IMR-90 (cell line): ENCODE data around the gene ALOXE3. TPM values are rescaled to one million over a fixed set of nuclear protein-coding genes. Genes with fewer than 3 reads are reported as not detected.

Source experiments
- ATAC-seq: fragments of 200-7000 bp; cut with Tn5 transposase; 2 replicates; pipeline ENCODE4 v1.9.1; 2020; ENCODE audit warnings: low read depth, mild to moderate bottlenecking, moderate library complexity
- BruUV-seq: library from RNA; stranded (reverse); fragments of 400-500 nt; replicated peaks from 2 replicates; lab custom pipeline; 2021; lab: Mats Ljungman, UMichigan
- CTCF ChIA-PET: fragments of 300-600 bp; formaldehyde crosslinking; extraction: SDS; loops from one replicate; lab custom pipeline; 2021; ENCODE audit warnings: antibody characterized with exemption; lab: Yijun Ruan, JAX
- POLR2A ChIA-PET: fragments of 300-600 bp; sonication (Branson Sonifier 250); formaldehyde crosslinking; loops from one replicate; lab custom pipeline; 2022; ENCODE audit warnings: antibody characterized with exemption; ENCODE audit not compliant: unreplicated experiment; lab: Charles Lee
- DNase-seq: peaks from one replicate; pipeline ENCODE4 v3.0.0; 2013
- H2AFZ ChIP-seq: replicated peaks from 2 replicates; pipeline ENCODE3; 2013; ENCODE audit warnings: low read length, mild to moderate bottlenecking; ENCODE audit not compliant: poor library complexity
- H2AK5ac ChIP-seq: 2 replicates; pipeline ENCODE4 v1.6.1; 2013; ENCODE audit warnings: low read depth, low read length, inconsistent platforms
- H2AK9ac ChIP-seq: replicated peaks from 2 replicates; pipeline ENCODE3; 2013; ENCODE audit warnings: mild to moderate bottlenecking, low read depth, low read length, moderate library complexity; ENCODE audit not compliant: poor library complexity
- H2BK120ac ChIP-seq: 2 replicates; pipeline ENCODE4 v1.6.1; 2013; ENCODE audit warnings: low read depth, low read length, inconsistent platforms
- H2BK15ac ChIP-seq: 3 replicates; pipeline ENCODE4 v1.6.1; 2013; ENCODE audit warnings: low read depth, low read length, inconsistent platforms
- H2BK20ac ChIP-seq: 2 replicates; pipeline ENCODE4 v1.6.1; 2013; ENCODE audit warnings: low read depth, mild to moderate bottlenecking, inconsistent platforms, low read length, moderate library complexity
- H2BK5ac ChIP-seq: 2 replicates; pipeline ENCODE4 v1.6.1; 2013; ENCODE audit warnings: mild to moderate bottlenecking, low read depth, low read length, inconsistent platforms; ENCODE audit not compliant: poor library complexity, severe bottlenecking
- H3K14ac ChIP-seq: replicated peaks from 2 replicates; pipeline ENCODE4 v1.6.1; 2013; ENCODE audit warnings: low read depth, low read length, inconsistent platforms
- H3K18ac ChIP-seq: 2 replicates; pipeline ENCODE4 v1.6.1; 2013; ENCODE audit warnings: low read depth, low read length, control low read depth
- H3K23ac ChIP-seq: 2 replicates; pipeline ENCODE4 v1.6.1; 2013; ENCODE audit warnings: low read depth, low read length, inconsistent platforms
- H3K27ac ChIP-seq: 2 replicates; pipeline ENCODE4 v1.5.1; 2013; ENCODE audit warnings: mild to moderate bottlenecking, control low read depth, low read length; ENCODE audit not compliant: insufficient read depth
- H3K27me3 ChIP-seq: 2 replicates; pipeline ENCODE4 v1.6.1; 2013; ENCODE audit warnings: low read length; ENCODE audit not compliant: control insufficient read depth, insufficient read depth
- H3K36me3 ChIP-seq: 2 replicates; pipeline ENCODE4 v1.6.1; 2013; ENCODE audit warnings: low read length, mixed read lengths; ENCODE audit not compliant: control insufficient read depth, insufficient read depth
- H3K4ac ChIP-seq: 2 replicates; pipeline ENCODE4 v1.6.1; 2013; ENCODE audit warnings: low read depth, low read length, inconsistent platforms
- H3K4me1 ChIP-seq: 2 replicates; pipeline ENCODE4 v1.6.1; 2013; ENCODE audit warnings: low read length, mixed read lengths; ENCODE audit not compliant: control insufficient read depth, insufficient read depth
- H3K4me2 ChIP-seq: 2 replicates; pipeline ENCODE4 v1.6.1; 2013; ENCODE audit warnings: low read depth, mild to moderate bottlenecking, control low read depth, low read length, moderate library complexity
- H3K4me3 ChIP-seq: 2 replicates; pipeline ENCODE4 v1.5.1; 2013; ENCODE audit warnings: low read depth, mild to moderate bottlenecking, control low read depth, low read length, moderate library complexity; ENCODE audit not compliant: insufficient read depth
- H3K56ac ChIP-seq: 2 replicates; pipeline ENCODE4 v1.6.1; 2013; ENCODE audit warnings: low read length, inconsistent platforms; ENCODE audit not compliant: insufficient read depth; ENCODE audit errors: extremely low read depth
- H3K79me1 ChIP-seq, 2 experiments: 2 replicates each; pipeline ENCODE4 v1.6.1; 2013; ENCODE audit warnings: low read length in 2 of 2, inconsistent platforms in 1 of 2, low read depth in 1 of 2
- H3K9ac ChIP-seq: 2 replicates; pipeline ENCODE4 v1.6.1; 2013; ENCODE audit warnings: low read depth, low read length, control low read depth
- H3K9me1 ChIP-seq: 2 replicates; pipeline ENCODE4 v1.6.1; 2013; ENCODE audit warnings: low read length, inconsistent platforms; ENCODE audit not compliant: insufficient read depth
- H3K9me3 ChIP-seq: 2 replicates; pipeline ENCODE4 v1.6.1; 2013; ENCODE audit warnings: low read length; ENCODE audit not compliant: control insufficient read depth, insufficient read depth
- H4K20me1 ChIP-seq: 2 replicates; pipeline ENCODE4 v1.6.1; 2013; ENCODE audit warnings: low read length, inconsistent platforms; ENCODE audit not compliant: insufficient read depth
- H4K5ac ChIP-seq: 2 replicates; pipeline ENCODE4 v1.6.1; 2013; ENCODE audit warnings: mild to moderate bottlenecking, low read depth, low read length, control low read depth
- H4K8ac ChIP-seq, 2 experiments: 2 replicates each; pipeline ENCODE4 v1.6.1; 2013; ENCODE audit warnings: low read depth in 2 of 2, low read length in 2 of 2, control low read depth in 1 of 2, inconsistent platforms in 1 of 2
- H4K91ac ChIP-seq: 2 replicates; pipeline ENCODE4 v1.6.1; 2013; ENCODE audit warnings: low read depth, low read length, inconsistent platforms; ENCODE audit not compliant: insufficient read depth
- CHD1 ChIP-seq: IDR thresholded peaks from 2 replicates; pipeline ENCODE4 v1.6.1; 2012; ENCODE audit warnings: low read depth, low read length, improper control_type of control experiment
- POLR2A ChIP-seq: IDR thresholded peaks from 2 replicates; pipeline ENCODE4 v1.6.1; 2012; ENCODE audit warnings: mild to moderate bottlenecking, low read depth, low read length
- WGBS, 2 experiments: methylation state at CpG; one replicate each; pipeline versions ENCODE4 v1.1.5 to v1.1.7; 2013; ENCODE audit warnings: missing lambda C conversion rate in 2 of 2; ENCODE audit not compliant: insufficient read length in 1 of 2; ENCODE audit errors: extremely low coverage in 2 of 2; 5-methylcytosine and 5-hydroxymethylcytosine counted together
- dilution Hi-C: fragments of 300-500 bp; cut with HindIII; formaldehyde crosslinking; loops from one replicate; pipeline ENCODE4 v1.14.3; 2018; ENCODE audit warnings: low sequenced_read_pairs; ENCODE audit not compliant: unreplicated experiment
- in situ Hi-C: fragments of 300-500 bp; cut with MboI; formaldehyde crosslinking; loops from 3 replicates; pipeline ENCODE4 v1.14.3; 2019; ENCODE audit warnings: low sequenced_read_pairs, inconsistent platforms, mixed read lengths
- intact Hi-C: fragments of 100-400 bp; cut with micrococcal nuclease; formaldehyde crosslinking; loops from 2 replicates; pipeline ENCODE4 v1.10.0; 2022
- polyA plus RNA-seq, 3 experiments: library from polyadenylated mRNA; depleted of rRNA; stranded (reverse); fragments of >200 nt; gene quantifications; 2 replicates each; pipeline ENCODE4 v1.2.3, GENCODE V29; 2012; ENCODE audit warnings: low replicate concordance in 1 of 3
- total RNA-seq: library from RNA; depleted of rRNA; stranded (reverse); fragments of >200 nt; gene quantifications from 2 replicates; pipeline ENCODE4 v1.2.3, GENCODE V29; 2012

ALOXE3 gene
- total and polyA plus RNA-seq, 2 of the 4 experiments (the other 2 are of a cell fraction) = under 0.01 to 0.26 TPM

DNA sequence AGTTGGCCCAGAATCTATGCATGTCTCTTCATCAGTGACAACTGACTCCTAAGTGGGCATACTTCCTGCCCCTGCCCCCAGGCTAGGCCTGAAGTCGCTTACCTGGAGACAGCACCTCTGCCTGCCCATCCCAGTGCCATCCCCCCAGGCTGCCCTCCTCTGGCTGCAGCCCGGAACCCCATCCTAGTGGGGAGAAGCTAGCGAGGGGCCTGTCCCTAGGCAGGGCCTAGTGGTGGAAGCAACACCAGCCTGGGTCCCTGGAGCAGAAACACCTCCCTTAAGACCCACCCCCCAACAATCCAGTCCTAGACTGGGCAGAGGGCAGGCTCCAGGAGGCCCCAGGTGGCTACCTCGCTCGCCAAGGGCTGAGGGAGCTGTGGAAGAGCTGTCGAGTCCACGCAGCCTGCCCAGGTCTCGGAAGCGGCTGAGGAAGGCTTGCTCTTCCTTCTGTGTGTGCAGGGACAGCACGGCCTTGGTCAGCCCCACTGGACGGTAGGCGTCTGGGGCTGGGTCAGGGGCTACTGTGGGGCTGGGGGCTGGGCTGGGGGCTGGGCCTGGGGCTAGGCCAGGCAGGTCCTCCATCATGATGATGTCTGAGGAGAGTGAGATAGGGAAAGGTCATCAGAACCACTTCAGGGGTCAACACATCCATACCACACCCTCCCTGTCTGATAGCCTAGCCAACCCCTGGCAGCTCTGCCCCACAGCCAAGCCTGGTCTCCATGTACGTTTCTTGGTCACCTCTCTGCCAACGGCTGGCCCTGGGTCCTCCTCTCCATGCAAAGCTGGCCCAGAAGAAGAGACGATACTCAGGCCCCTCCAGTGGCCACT, 26.3 kb upstream of the ALOXE3 start:
- Histone ChIP-seq H3K9me1 (peaks cover 4% of the 10 kb centered on the region; the same call in 1 of the 2 replicates), H3K4me3 (no peak overlapping the region), H3K14ac (no peak overlapping the region), H2AK5ac (no peak overlapping the region), H3K4ac (no peak overlapping the region), H3K27me3 (no peaks in the 10 kb centered on the region), H3K4me1 (no peaks in the 10 kb centered on the region), H4K8ac (no peak overlapping the region), H3K56ac (no peak overlapping the region), H2AFZ (no peak overlapping the region), H2AK9ac (no peak overlapping the region), H3K18ac (no peak overlapping the region), H4K5ac (no peak overlapping the region), H2BK20ac (no peak overlapping the region), H4K91ac (no peak overlapping the region), H2BK120ac (no peak overlapping the region), H2BK15ac (no peak overlapping the region), H3K27ac (no peak overlapping the region), H3K36me3 (peaks cover 62% of the 10 kb centered on the region), H2BK5ac (no peak overlapping the region), H3K4me2 (no peak overlapping the region), H3K79me1 (no peaks in the 10 kb centered on the region), H4K20me1 (peaks cover under 1% of the 10 kb centered on the region; the same call in 1 of the 2 replicates), H3K9ac (no peak overlapping the region), H3K9me3 (no peaks in the 10 kb centered on the region), H3K23ac (no peak overlapping the region)
- peak; percentile 24; the same call in 1 of the 2 replicates for TF ChIP-seq POLR2A
- TF ChIP-seq CHD1 = no peak
- no TSS peak for BruUV-seq
- POLR2A ChIA-PET = no interaction called here
- in situ Hi-C loops (no loop called here), intact Hi-C loops (no loop called here), dilution Hi-C loops (no loop called here)
- 80% methylated on average over 2 of the region's 15 CpGs; no CpG with 5 or more reads in 1 of the 2 experiments for WGBS, 2 experiments
- DNase-seq (no peak), ATAC-seq (no peak)
- CTCF ChIA-PET = no interaction called here
